CD14-positive monocyte (primary cell): ENCODE data around the gene TMEM140. TPM values are rescaled to one million over a fixed set of nuclear protein-coding genes. Genes with fewer than 3 reads are reported as not detected.

Source experiments
- DNase-seq, 3 donors: peaks; one replicate each; pipeline ENCODE4 v3.0.0-alpha.2; 2011 to 2022
- H2AFZ ChIP-seq: 2 replicates; pipeline ENCODE4 v1.6.0; 2012; ENCODE audit warnings: mild to moderate bottlenecking, low read depth, low read length, inconsistent platforms; ENCODE audit not compliant: insufficient read depth, poor library complexity, severe bottlenecking
- H3K27ac ChIP-seq, 2 donors: 1 replicate in 1 of 2; 2 replicates in 1 of 2; pipeline ENCODE4 v1.5.1; 2012 to 2013; ENCODE audit warnings: low read length in 2 of 2, control low read depth in 1 of 2, inconsistent platforms in 1 of 2, low read depth in 1 of 2, mild to moderate bottlenecking in 1 of 2
- H3K27me3 ChIP-seq, 2 donors: one replicate each; pipeline versions ENCODE4 v1.6.0 to v1.6.1; 2011 to 2013; ENCODE audit warnings: low read length in 2 of 2; ENCODE audit not compliant: control insufficient read depth in 2 of 2, insufficient read depth in 2 of 2
- H3K36me3 ChIP-seq, 2 donors: replicated peaks in 1 of 2; 1 replicate in 1 of 2; 2 replicates in 1 of 2; pipeline versions ENCODE4 v1.5.1 to v1.6.1; 2012 to 2013; ENCODE audit warnings: low read length in 2 of 2, control low read depth in 1 of 2, inconsistent platforms in 1 of 2, mild to moderate bottlenecking in 1 of 2; ENCODE audit not compliant: insufficient read depth in 2 of 2, control insufficient read depth in 1 of 2
- H3K4me1 ChIP-seq, 2 donors: 1 replicate in 1 of 2; 2 replicates in 1 of 2; pipeline versions ENCODE4 v1.5.1 to v1.6.1; 2012 to 2013; ENCODE audit warnings: low read length in 2 of 2, control low read depth in 1 of 2, inconsistent platforms in 1 of 2, mild to moderate bottlenecking in 1 of 2, moderate library complexity in 1 of 2; ENCODE audit not compliant: insufficient read depth in 2 of 2, control insufficient read depth in 1 of 2
- H3K4me2 ChIP-seq: replicated peaks from 2 replicates; pipeline ENCODE3; 2012; ENCODE audit warnings: low read length, moderate library complexity, mild to moderate bottlenecking; ENCODE audit not compliant: poor library complexity, severe bottlenecking; ENCODE audit errors: extremely low read depth
- H3K4me3 ChIP-seq, 3 experiments: fragments of 200-600 bp in 1 of 3; sonication (generic) in 1 of 3; replicated peaks in 1 of 3; 1 replicate in 2 of 3; 2 replicates in 1 of 3; pipeline ENCODE4 v1.5.1; 2011 to 2013; ENCODE audit warnings: low read length in 3 of 3, mild to moderate bottlenecking in 3 of 3, control low read depth in 2 of 3, low read depth in 2 of 3, inconsistent platforms in 1 of 3, moderate library complexity in 1 of 3
- H3K79me2 ChIP-seq: 2 replicates; pipeline ENCODE4 v1.6.0; 2012; ENCODE audit warnings: mild to moderate bottlenecking, control low read depth, inconsistent platforms, low read length, moderate library complexity; ENCODE audit not compliant: insufficient read depth
- H3K9ac ChIP-seq: 2 replicates; pipeline ENCODE4 v1.6.0; 2017; ENCODE audit warnings: low read length, mild to moderate bottlenecking; ENCODE audit not compliant: insufficient read depth, poor library complexity, severe bottlenecking
- H3K9me3 ChIP-seq, 2 donors: replicated peaks in 1 of 2; 1 replicate in 1 of 2; 2 replicates in 1 of 2; pipeline versions ENCODE4 v1.5.1 to v1.6.1; 2012 to 2013; ENCODE audit warnings: low read length in 2 of 2, control low read depth in 1 of 2; ENCODE audit not compliant: control insufficient read depth in 1 of 2, insufficient read depth in 1 of 2
- H4K20me1 ChIP-seq: 2 replicates; pipeline ENCODE4 v1.6.0; 2012; ENCODE audit warnings: mild to moderate bottlenecking, low read length, control low read depth, moderate library complexity; ENCODE audit not compliant: insufficient read depth
- H3K27ac Mint-ChIP-seq, 7 donors: one replicate each; pipeline ENCODE4 v1.8.0; 2020; ENCODE audit warnings: mild to moderate bottlenecking in 7 of 7, mixed read lengths in 7 of 7, moderate library complexity in 6 of 7, inconsistent platforms in 2 of 7
- H3K27me3 Mint-ChIP-seq, 3 donors: one replicate each; pipeline ENCODE4 v1.8.0; 2021 to 2022; ENCODE audit warnings: low read depth in 3 of 3, mild to moderate bottlenecking in 3 of 3, mixed read lengths in 3 of 3, moderate library complexity in 3 of 3, inconsistent platforms in 1 of 3
- H3K36me3 Mint-ChIP-seq, 2 donors: one replicate each; pipeline ENCODE4 v1.8.0; 2020; ENCODE audit warnings: mixed read lengths in 2 of 2, inconsistent platforms in 1 of 2, mild to moderate bottlenecking in 1 of 2
- H3K4me1 Mint-ChIP-seq: one replicate; pipeline ENCODE4 v1.8.0; 2020; ENCODE audit warnings: mild to moderate bottlenecking, mixed read lengths
- H3K4me3 Mint-ChIP-seq, 2 donors: one replicate each; pipeline ENCODE4 v1.8.0; 2020; ENCODE audit warnings: mild to moderate bottlenecking in 2 of 2, mixed read lengths in 2 of 2, moderate library complexity in 1 of 2
- H3K9me3 Mint-ChIP-seq, 7 donors: one replicate each; pipeline ENCODE4 v1.8.0; 2020 to 2022; ENCODE audit warnings: mixed read lengths in 7 of 7, mild to moderate bottlenecking in 6 of 7, moderate library complexity in 6 of 7, inconsistent platforms in 2 of 7
- WGBS: methylation state at CpG from one replicate; pipeline ENCODE4 v1.1.5; 2013; ENCODE audit warnings: missing lambda C conversion rate; ENCODE audit not compliant: insufficient coverage; 5-methylcytosine and 5-hydroxymethylcytosine counted together
- intact Hi-C, 2 donors: fragments of 100-400 bp; cut with micrococcal nuclease; formaldehyde crosslinking; loops; one replicate each; pipeline versions ENCODE4 v1.15.0 to v1.15.1; 2023
- polyA plus RNA-seq, 3 donors: library from polyadenylated mRNA; depleted of rRNA in 1 of 3; unstranded in 2 of 3; stranded (reverse) in 1 of 3; fragments of 300-500 nt in 2 of 3; fragments of >200 nt in 1 of 3; fragmentation: Illumina TruSeq in 2 of 3; gene quantifications; 1 replicate in 2 of 3; 2 replicates in 1 of 3; pipeline ENCODE4 v1.2.3, GENCODE V29; 2012 to 2021
- small RNA-seq: library from RNA; depleted of rRNA; stranded (forward); fragments of <200 nt; gene quantifications from one replicate; pipeline ENCODE3, GENCODE V24; 2012; ENCODE audit warnings: low read depth; ENCODE audit not compliant: insufficient read length
- TF ChIP-seq, protein P1 (sequence below): fragments of 200-600 bp; IDR thresholded peaks from one replicate; pipeline ENCODE4 v1.8.0; 2022; ENCODE audit warnings: antibody characterized with exemption, mild to moderate bottlenecking

Gene TMEM140
- polyA plus RNA-seq, 3 donors = 2.9 to 14.7 (median 10.6) TPM

DNA sequence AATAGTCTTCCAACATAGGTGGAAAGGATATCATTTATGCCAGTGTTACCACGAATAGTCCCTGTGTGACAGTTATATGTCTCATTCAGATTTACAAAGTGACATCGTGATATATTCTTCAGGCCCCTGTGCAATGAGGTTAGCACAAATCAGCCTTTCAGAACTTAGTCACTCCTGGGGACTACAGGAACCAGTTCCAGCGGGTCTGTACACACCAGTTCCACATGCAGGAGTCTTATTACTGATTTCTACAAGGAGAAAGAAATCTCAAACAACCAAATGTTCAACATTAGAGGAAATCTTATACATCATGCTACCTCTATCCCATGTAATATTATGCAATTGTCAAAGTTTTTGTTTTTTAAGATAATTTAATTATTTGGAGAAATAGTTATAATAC, 67.8 kb downstream of the TMEM140 start:
- H3K27me3 ChIP-seq = no peaks in the 10 kb centered on the region
- no peak for DNase-seq
- H3K4me2 ChIP-seq = no peak overlapping the region
- TF ChIP-seq, protein P1, sequence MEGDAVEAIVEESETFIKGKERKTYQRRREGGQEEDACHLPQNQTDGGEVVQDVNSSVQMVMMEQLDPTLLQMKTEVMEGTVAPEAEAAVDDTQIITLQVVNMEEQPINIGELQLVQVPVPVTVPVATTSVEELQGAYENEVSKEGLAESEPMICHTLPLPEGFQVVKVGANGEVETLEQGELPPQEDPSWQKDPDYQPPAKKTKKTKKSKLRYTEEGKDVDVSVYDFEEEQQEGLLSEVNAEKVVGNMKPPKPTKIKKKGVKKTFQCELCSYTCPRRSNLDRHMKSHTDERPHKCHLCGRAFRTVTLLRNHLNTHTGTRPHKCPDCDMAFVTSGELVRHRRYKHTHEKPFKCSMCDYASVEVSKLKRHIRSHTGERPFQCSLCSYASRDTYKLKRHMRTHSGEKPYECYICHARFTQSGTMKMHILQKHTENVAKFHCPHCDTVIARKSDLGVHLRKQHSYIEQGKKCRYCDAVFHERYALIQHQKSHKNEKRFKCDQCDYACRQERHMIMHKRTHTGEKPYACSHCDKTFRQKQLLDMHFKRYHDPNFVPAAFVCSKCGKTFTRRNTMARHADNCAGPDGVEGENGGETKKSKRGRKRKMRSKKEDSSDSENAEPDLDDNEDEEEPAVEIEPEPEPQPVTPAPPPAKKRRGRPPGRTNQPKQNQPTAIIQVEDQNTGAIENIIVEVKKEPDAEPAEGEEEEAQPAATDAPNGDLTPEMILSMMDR = no peak
- H3K4me3 ChIP-seq = no peak overlapping the region
- H3K4me1 ChIP-seq = peaks cover 5 to 7% of the 10 kb centered on the region in 2 donors
- no peaks in the 10 kb centered on the region for H3K79me2 ChIP-seq
- Mint-ChIP-seq H3K9me3 (no peaks in the 10 kb centered on the region), H3K27me3 (peaks cover 0 to 7% (median 3%) of the 10 kb centered on the region in 3 donors), H3K4me1 (peaks cover 5% of the 10 kb centered on the region), H3K36me3 (no peaks in the 10 kb centered on the region), H3K27ac (no peak overlapping the region), H3K4me3 (no peak overlapping the region)
- intact Hi-C loops = no loop called here
- H3K9ac ChIP-seq = no peak overlapping the region
- H3K36me3 ChIP-seq = no peaks in the 10 kb centered on the region
- no peaks in the 10 kb centered on the region for H4K20me1 ChIP-seq
- H3K27ac ChIP-seq = no peak overlapping the region
- 100% methylated on average over 2 of the region's 3 CpGs for WGBS
- no peak overlapping the region for H2AFZ ChIP-seq
- no peaks in the 10 kb centered on the region for H3K9me3 ChIP-seq

Small RNA genes lying within 50 kb of the gene (small RNA-seq; reads per million reads assigned to genes)
- not detected for gene MIR6509

Other genes with a start within 250 kb of the TMEM140 start
- gene AGBL3, start 161.6 kb upstream of the TMEM140 start, polyA plus RNA-seq = under 1 TPM; 0.03 to 0.20 (median 0.12) TPM
- 10 to 100 TPM; 20.6 to 47.4 (median 40.1) TPM for gene CYREN, start 22.6 kb downstream of the TMEM140 start, polyA plus RNA-seq
- 10 to 100 TPM in 1 of 3 donors, 1 to 10 TPM in 2; 2.5 to 35.0 (median 3.9) TPM for gene WDR91, start 63.5 kb downstream of the TMEM140 start, polyA plus RNA-seq
- not detected for gene STRA8, start 85.8 kb downstream of the TMEM140 start, polyA plus RNA-seq